Renal pelvis (tissue), 12 donors: ENCODE data around the gene ACSS3. TPM values are rescaled to one million over a fixed set of nuclear protein-coding genes. Genes with fewer than 3 reads are reported as not detected.
"Not testable (repeated sequence)": the region's sequence is repeated elsewhere in the genome, so short reads cannot be mapped to it uniquely, and the experiment has no call there.

Experiments used
- DNase-seq: peaks from one replicate; pipeline ENCODE4 v3.0.0-alpha.2; 2013
- long read RNA-seq, 16 experiments: transcript quantifications; one replicate each; lab custom pipeline, GENCODE V29; 2026
- polyA plus RNA-seq, 3 donors: library from polyadenylated mRNA; unstranded; fragments of 120-200 nt; gene quantifications; one replicate each; pipeline ENCODE4 v1.2.1, GENCODE V29; 2013; ENCODE audit not compliant: insufficient read length in 3 of 3

Gene ACSS3
- 10 to 100 TPM; 15.5 to 18.6 (median 17.7) TPM for polyA plus RNA-seq
- long read RNA-seq, donor 1, full-length matches to known transcripts = 2 of 2 reads
- long read RNA-seq, donor 1, partial matches to known transcripts = 0 of 2 reads
- long read RNA-seq, donor 1, other reads (novel, unspliced or antisense) = 0 of 2 reads
- long read RNA-seq, donor 2, full-length matches to known transcripts = 4 of 4 reads
- long read RNA-seq, donor 2, partial matches to known transcripts = 0 of 4 reads
- long read RNA-seq, donor 2, other reads (novel, unspliced or antisense) = 0 of 4 reads
- long read RNA-seq, donor 3, full-length matches to known transcripts = 6 of 6 reads
- long read RNA-seq, donor 3, partial matches to known transcripts = 0 of 6 reads
- long read RNA-seq, donor 3, other reads (novel, unspliced or antisense) = 0 of 6 reads
- long read RNA-seq, donor 4, full-length matches to known transcripts = 4 of 4 reads
- long read RNA-seq, donor 4, partial matches to known transcripts = 0 of 4 reads
- long read RNA-seq, donor 4, other reads (novel, unspliced or antisense) = 0 of 4 reads
- long read RNA-seq, donor 5, partial matches to known transcripts = 0 of 1 reads
- long read RNA-seq, donor 5, other reads (novel, unspliced or antisense) = 0 of 1 reads
- long read RNA-seq, donor 6, full-length matches to known transcripts = 4 of 4 reads
- long read RNA-seq, donor 6, partial matches to known transcripts = 0 of 4 reads
- long read RNA-seq, donor 6, other reads (novel, unspliced or antisense) = 0 of 4 reads
- long read RNA-seq, donor 7, full-length matches to known transcripts = 7 of 7 reads
- long read RNA-seq, donor 7, partial matches to known transcripts = 0 of 7 reads
- long read RNA-seq, donor 7, other reads (novel, unspliced or antisense) = 0 of 7 reads
- long read RNA-seq, donor 8, full-length matches to known transcripts = 2 of 2 reads
- long read RNA-seq, donor 8, partial matches to known transcripts = 0 of 2 reads
- long read RNA-seq, donor 8, other reads (novel, unspliced or antisense) = 0 of 2 reads
- long read RNA-seq, donor 9, full-length matches to known transcripts = 4 of 4 reads
- long read RNA-seq, donor 9, partial matches to known transcripts = 0 of 4 reads
- long read RNA-seq, donor 9, other reads (novel, unspliced or antisense) = 0 of 4 reads
- long read RNA-seq, donor 10, full-length matches to known transcripts = 6 of 6 reads
- long read RNA-seq, donor 10, partial matches to known transcripts = 0 of 6 reads
- long read RNA-seq, donor 10, other reads (novel, unspliced or antisense) = 0 of 6 reads
- long read RNA-seq, donor 11, partial matches to known transcripts = 0 of 1 reads
- long read RNA-seq, donor 11, other reads (novel, unspliced or antisense) = 0 of 1 reads
- long read RNA-seq, donor 12, full-length matches to known transcripts = 9 of 9 reads
- long read RNA-seq, donor 12, partial matches to known transcripts = 0 of 9 reads
- long read RNA-seq, donor 12, other reads (novel, unspliced or antisense) = 0 of 9 reads
- long read RNA-seq, donor 13, partial matches to known transcripts = 0 of 1 reads
- long read RNA-seq, donor 13, other reads (novel, unspliced or antisense) = 0 of 1 reads
- long read RNA-seq, donor 14 = 0 reads
- long read RNA-seq, donor 15, full-length matches to known transcripts = 3 of 3 reads
- long read RNA-seq, donor 15, partial matches to known transcripts = 0 of 3 reads
- long read RNA-seq, donor 15, other reads (novel, unspliced or antisense) = 0 of 3 reads
- long read RNA-seq, donor 16, full-length matches to known transcripts = 4 of 4 reads
- long read RNA-seq, donor 16, partial matches to known transcripts = 0 of 4 reads
- long read RNA-seq, donor 16, other reads (novel, unspliced or antisense) = 0 of 4 reads

- peak; percentile 72 for DNase-seq
Measured at GRCh38 chr12:81077686-81078441, at the start of gene ACSS3. Gene ACSS3 (plus strand): TSS chr12:81078079. CDS start chr12:81078121, 42 bp downstream.

GRCh38 chr12:81034926-81035325 lies 43.0 kb upstream of the ACSS3 start:
- no peak for DNase-seq

GRCh38 chr12:81039231-81039630 lies 38.6 kb upstream of the ACSS3 start:
- no peak for DNase-seq

- DNase-seq = no peak
Measured at GRCh38 chr12:81043979-81044740, 33.7 kb upstream of the ACSS3 start.

- DNase-seq = not testable (repeated sequence)
Measured at GRCh38 chr12:81064971-81065370, 12.9 kb upstream of the ACSS3 start.

GRCh38 chr12:81070846-81071245 lies 7.0 kb upstream of the ACSS3 start:
- DNase-seq = no peak

- no peak for DNase-seq
Measured at GRCh38 chr12:81075539-81075938, 2.3 kb upstream of the ACSS3 start.

- peak; percentile 35 for DNase-seq
Measured at GRCh38 chr12:81077329-81077685, 572 bp upstream of the ACSS3 start.

GRCh38 chr12:81078469-81079196 lies 754 bp downstream of the ACSS3 start:
- DNase-seq = peak; percentile 20

- DNase-seq = no peak
Measured at GRCh38 chr12:81079280-81080076, 1.6 kb downstream of the ACSS3 start.

- no peak for DNase-seq
Measured at GRCh38 chr12:81080431-81080983, 2.6 kb downstream of the ACSS3 start.

- no peak for DNase-seq
Measured at GRCh38 chr12:81081726-81082125, 3.8 kb downstream of the ACSS3 start.

- DNase-seq = no peak
Measured at GRCh38 chr12:81083018-81083417, 5.1 kb downstream of the ACSS3 start.

GRCh38 chr12:81083906-81084513 lies 6.1 kb downstream of the ACSS3 start:
- no peak for DNase-seq

- no peak for DNase-seq
Measured at GRCh38 chr12:81084811-81085350, 7.0 kb downstream of the ACSS3 start.

- no peak for DNase-seq
Measured at GRCh38 chr12:81085832-81086231, 8.0 kb downstream of the ACSS3 start.
